DOHH2 (cell line): ENCODE results near the gene NT5C1B.

Source experiments
- CTCF ChIP-seq: fragments of 200-600 bp; sonication (generic); IDR thresholded peaks from one replicate; pipeline ENCODE4 v1.5.1; 2014; ENCODE audit warnings: antibody characterized with exemption, mild to moderate bottlenecking, low read depth, low read length; ENCODE audit not compliant: poor library complexity, severe bottlenecking
- EZH2phosphoT487 ChIP-seq: fragments of 200-600 bp; sonication (generic); IDR thresholded peaks from 2 replicates; pipeline ENCODE4 v1.6.1; 2017; ENCODE audit warnings: borderline replicate concordance, mild to moderate bottlenecking, antibody characterized with exemption, low read length, moderate library complexity, mixed read lengths

DNA sequence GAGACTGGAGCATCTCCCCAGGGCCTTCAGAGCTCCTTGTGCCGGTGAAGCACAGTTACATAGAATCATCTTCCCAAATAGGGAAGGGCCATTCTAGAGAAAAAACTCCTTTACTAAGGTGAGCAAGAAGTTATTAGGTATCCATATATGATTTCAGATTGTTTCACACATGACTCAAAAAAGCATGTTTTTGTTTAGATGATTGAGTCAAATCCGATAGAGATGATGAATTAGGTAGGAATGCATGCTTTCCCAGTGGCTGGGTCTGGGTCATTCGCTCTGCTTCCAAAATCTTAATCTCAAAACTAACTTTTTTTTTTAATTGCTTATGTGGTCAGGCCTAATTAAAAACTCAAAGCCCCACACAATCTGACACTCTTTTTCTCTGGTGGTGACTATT is 3.8 kb downstream of the NT5C1B start:
- TF ChIP-seq CTCF, result no peak
- TF ChIP-seq EZH2phosphoT487, result no peak
